ENCODE measurements around the gene RASA2. TPM values are rescaled to one million over a fixed set of nuclear protein-coding genes. Genes with fewer than 3 reads are reported as not detected.

Gene RASA2
- total and polyA plus RNA-seq, 10 donors = 9.4 to 90.6 (median 45.3) TPM

DNA sequence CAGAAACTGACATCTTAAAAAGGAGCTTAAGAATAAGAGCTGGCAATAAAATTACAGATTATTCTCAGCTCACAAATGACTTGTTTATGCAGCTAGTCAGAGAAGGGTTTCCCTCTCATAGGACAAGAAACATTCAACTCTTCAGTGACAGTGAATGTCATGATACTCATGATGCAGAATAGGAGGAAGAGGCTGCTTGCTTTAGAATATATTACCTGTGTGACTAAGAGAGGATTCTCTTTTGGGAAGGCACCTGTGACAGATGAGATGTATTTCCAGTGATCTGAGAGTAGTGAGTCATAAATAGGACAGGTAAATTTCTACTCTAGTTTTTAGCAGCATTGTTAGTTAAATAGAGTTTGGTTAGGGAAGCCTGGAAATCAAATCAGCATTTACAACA is 39.9 kb downstream of the RASA2 start:
- peak overlapping the region in 2 of 8 donors; percentile 57 to 61 for H3K27ac ChIP-seq
- H3K4me1 ChIP-seq = peaks cover 24 to 100% (median 69%) of the 10 kb centered on the region in 6 donors
- intact Hi-C loops (cut with DNase I; ENCODE audit: low total_unique reads) = no loop called here
- H3K36me3 ChIP-seq = peaks cover 0 to 28% (median 4%) of the 10 kb centered on the region in 6 donors
- no peak for DNase-seq
- H3K9me3 ChIP-seq = no peaks in the 10 kb centered on the region
- TF ChIP-seq CTCF (IDR thresholded peaks at IDR 0.05 in 8 of 11, conservative IDR thresholded peaks at IDR 0.05 in 3 of 11) = no peak
- no peak for TF ChIP-seq POLR2AphosphoS5 (IDR thresholded peaks at IDR 0.05)
- no peak for TF ChIP-seq POLR2A (IDR thresholded peaks at IDR 0.05)
- H3K27me3 ChIP-seq (replicated peaks in 1 of 7) = no peaks in the 10 kb centered on the region
- no peak overlapping the region for H3K4me3 ChIP-seq

DNA sequence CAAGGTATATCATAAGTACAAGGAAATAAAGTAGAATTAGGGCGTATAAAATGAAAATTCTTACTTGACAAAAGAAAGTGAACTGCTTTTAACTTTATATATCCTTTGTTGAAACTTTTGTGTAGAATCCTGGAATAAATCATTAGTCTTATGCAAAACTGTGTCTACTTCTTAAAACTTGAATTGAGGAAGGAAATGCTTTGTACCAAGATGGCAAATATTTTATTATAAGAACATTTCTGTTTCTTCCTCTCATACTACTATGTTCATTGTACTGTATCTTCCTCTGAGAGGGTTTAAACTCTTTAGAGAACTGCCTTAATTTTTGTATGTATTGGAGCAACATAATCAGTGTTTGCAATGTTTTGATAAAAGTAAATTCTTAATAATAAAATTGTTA is 42.0 kb downstream of the RASA2 start:
- H3K4me3 ChIP-seq = no peak overlapping the region
- 59 to 86% (median 70%) methylated on average over 1 of the region's 1 CpG for WGBS, 5 donors

DNA sequence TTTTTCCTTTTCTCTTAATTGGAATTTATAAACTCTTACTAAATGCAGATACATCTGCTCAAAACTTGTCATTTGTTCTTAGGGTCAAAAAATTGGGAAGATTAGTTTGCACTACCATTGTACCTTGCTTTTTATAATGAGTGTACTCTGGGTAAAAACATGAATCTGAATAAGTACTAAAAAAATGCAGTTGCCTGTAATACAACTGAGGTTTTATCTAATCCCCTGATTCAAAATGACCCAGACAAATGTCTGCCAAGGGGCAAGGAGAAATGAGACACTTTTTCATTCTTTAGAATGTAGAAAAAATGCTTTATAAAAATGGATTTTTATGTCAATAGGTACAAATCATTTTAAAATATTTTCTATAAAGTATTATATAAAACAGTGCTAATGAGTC is 42.4 kb downstream of the RASA2 start:
- Histone ChIP-seq H3K4me1 (peaks cover 21 to 92% (median 57%) of the 10 kb centered on the region in 6 donors), H3K9me3 (no peaks in the 10 kb centered on the region), H3K4me3 (no peak overlapping the region), H3K36me3 (peaks cover 0 to 23% (median 2%) of the 10 kb centered on the region in 6 donors), H3K27me3 (replicated peaks in 1 of 7) (no peaks in the 10 kb centered on the region), H3K27ac (peak overlapping the region; percentile 44 to 82 (median 65))
- no peak for DNase-seq
- intact Hi-C loops (cut with DNase I; ENCODE audit: low total_unique reads) = no loop called here
- TF ChIP-seq POLR2AphosphoS5 (IDR thresholded peaks at IDR 0.05) (no peak), CTCF (IDR thresholded peaks at IDR 0.05 in 8 of 11, conservative IDR thresholded peaks at IDR 0.05 in 3 of 11) (no peak), POLR2A (IDR thresholded peaks at IDR 0.05) (no peak)

More for the DNA sequence above, 42.0 kb downstream of the RASA2 start:
- peaks cover 21 to 97% (median 60%) of the 10 kb centered on the region in 6 donors for H3K4me1 ChIP-seq
- H3K27me3 ChIP-seq (replicated peaks in 1 of 7) = no peaks in the 10 kb centered on the region
- no peak for DNase-seq
- H3K36me3 ChIP-seq = peaks cover 0 to 27% (median 3%) of the 10 kb centered on the region in 6 donors
- peak overlapping the region in 7 of 8 donors; percentile 58 to 82 (median 66) for H3K27ac ChIP-seq
- intact Hi-C loops (cut with DNase I; ENCODE audit: low total_unique reads) = no loop called here
- no peaks in the 10 kb centered on the region for H3K9me3 ChIP-seq
- TF ChIP-seq POLR2A (IDR thresholded peaks at IDR 0.05) (no peak), CTCF (IDR thresholded peaks at IDR 0.05 in 8 of 11, conservative IDR thresholded peaks at IDR 0.05 in 3 of 11) (no peak), POLR2AphosphoS5 (IDR thresholded peaks at IDR 0.05) (no peak)

DNA sequence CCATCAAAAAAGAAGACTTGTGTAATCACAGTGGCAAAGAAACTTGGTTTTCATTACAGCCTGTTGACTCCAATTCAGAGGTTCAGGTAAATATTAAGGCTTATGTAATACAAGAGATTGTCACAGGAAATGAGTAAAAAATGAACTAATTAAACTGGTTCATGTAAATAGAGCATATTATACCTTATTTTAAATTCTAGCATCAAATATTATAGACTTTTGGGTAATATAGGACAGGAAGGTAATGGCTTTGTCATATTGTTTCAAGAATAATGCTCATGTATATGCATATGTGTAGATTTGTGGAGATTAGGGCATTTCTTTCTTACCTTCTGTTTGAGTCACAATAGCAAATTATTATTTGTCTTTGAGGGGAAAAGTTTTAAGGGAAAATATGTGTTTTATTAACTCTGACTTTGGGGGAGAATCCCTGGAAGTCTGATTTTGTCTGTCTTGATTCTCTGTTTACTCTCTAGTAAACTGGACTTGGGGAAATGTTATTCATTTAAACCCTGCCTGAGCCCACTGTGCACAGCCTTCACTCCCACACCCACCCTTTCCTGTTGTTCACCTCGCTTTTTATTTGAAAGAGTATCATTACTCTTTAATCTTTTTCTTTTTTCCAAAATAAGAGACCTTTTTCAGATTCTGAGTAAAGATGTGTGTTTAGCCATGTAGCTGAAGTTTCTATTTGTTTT is 43.0 kb downstream of the RASA2 start:
- TF ChIP-seq CTCF (IDR thresholded peaks at IDR 0.05 in 8 of 11, conservative IDR thresholded peaks at IDR 0.05 in 3 of 11) = no peak
- TF ChIP-seq POLR2A (IDR thresholded peaks at IDR 0.05) = no peak
- no peak for TF ChIP-seq POLR2AphosphoS5 (IDR thresholded peaks at IDR 0.05)
- intact Hi-C loops (cut with DNase I; ENCODE audit: low total_unique reads) = no loop called here
- Histone ChIP-seq H3K4me1 (peaks cover 21 to 86% (median 51%) of the 10 kb centered on the region in 6 donors), H3K27me3 (replicated peaks in 1 of 7) (no peaks in the 10 kb centered on the region), H3K4me3 (no peak overlapping the region), H3K36me3 (peaks cover 0 to 21% (median 3%) of the 10 kb centered on the region in 6 donors), H3K27ac (peak overlapping the region; percentile 44 to 82 (median 65)), H3K9me3 (no peaks in the 10 kb centered on the region)
- DNase-seq = no peak
- WGBS, 5 donors = 2 to 18% (median 8%) methylated on average over 1 of the region's 1 CpG
